ENCODE data around the gene NID1.

DNA sequence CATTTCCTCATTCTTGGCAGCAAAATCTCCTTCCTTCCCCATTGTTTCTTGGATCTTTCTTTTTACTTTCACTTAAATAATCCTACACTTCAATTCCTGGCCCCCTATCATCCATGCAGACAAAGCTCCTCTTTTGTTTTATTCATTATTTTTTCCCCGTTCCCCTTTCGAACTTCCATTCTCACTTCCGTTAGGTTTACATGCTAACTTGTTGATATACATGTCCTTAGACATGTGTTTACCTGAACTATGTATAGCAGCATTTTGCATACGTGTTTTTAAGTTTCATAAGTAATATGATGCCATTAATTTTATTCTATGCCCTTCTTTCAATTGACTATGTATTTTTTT is 131.1 kb downstream of the NID1 start:
- TF ChIP-seq, protein P1, sequence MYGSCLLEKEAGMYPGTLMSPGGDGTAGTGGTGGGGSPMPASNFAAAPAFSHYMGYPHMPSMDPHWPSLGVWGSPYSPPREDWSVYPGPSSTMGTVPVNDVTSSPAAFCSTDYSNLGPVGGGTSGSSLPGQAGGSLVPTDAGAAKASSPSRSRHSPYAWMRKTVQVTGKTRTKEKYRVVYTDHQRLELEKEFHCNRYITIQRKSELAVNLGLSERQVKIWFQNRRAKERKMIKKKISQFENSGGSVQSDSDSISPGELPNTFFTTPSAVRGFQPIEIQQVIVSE (CRISPR knock-in tag; IDR thresholded peaks at IDR 0.05; ENCODE audit: borderline replicate concordance) = no peak
- no peak for TF ChIP-seq ETV6 (CRISPR knock-in tag; IDR thresholded peaks at IDR 0.05)
